Nephron progenitor cell (in vitro differentiated cells): ENCODE data around the gene BEST1.
"Not testable (repeated sequence)": the region's sequence is repeated elsewhere in the genome, so short reads cannot be mapped to it uniquely, and the experiment has no call there.

ENCODE experiments used
- DNase-seq: peaks from one replicate; pipeline ENCODE4 v3.0.0; 2021
- H3K27ac Mint-ChIP-seq: 2 replicates; pipeline ENCODE4 v1.8.0; 2021; ENCODE audit warnings: mild to moderate bottlenecking, moderate library complexity, mixed read lengths
- H3K27me3 Mint-ChIP-seq: 2 replicates; pipeline ENCODE4 v1.8.0; 2021; ENCODE audit warnings: mild to moderate bottlenecking, low read depth, mixed read lengths; ENCODE audit not compliant: poor library complexity
- H3K36me3 Mint-ChIP-seq: 2 replicates; pipeline ENCODE4 v1.8.0; 2021; ENCODE audit warnings: low read depth, mixed read lengths
- H3K4me1 Mint-ChIP-seq: 2 replicates; pipeline ENCODE4 v1.8.0; 2021; ENCODE audit warnings: mixed read lengths
- H3K4me3 Mint-ChIP-seq: 2 replicates; pipeline ENCODE4 v1.8.0; 2021; ENCODE audit warnings: mild to moderate bottlenecking, moderate library complexity, mixed read lengths
- H3K9me3 Mint-ChIP-seq: 2 replicates; pipeline ENCODE4 v1.8.0; 2021; ENCODE audit warnings: mild to moderate bottlenecking, moderate library complexity, mixed read lengths
- CTCF ChIP-seq: fragments of 200-600 bp; sonication (generic); IDR thresholded peaks from 2 replicates; pipeline ENCODE4 v1.5.0; 2021; ENCODE audit warnings: antibody characterized with exemption

The BEST1 gene

GRCh38 chr11:61961570-61962212 lies 11.5 kb downstream of the BEST1 start:
- DNase-seq = no peak
- no peak overlapping the region for H3K27ac Mint-ChIP-seq
- no peak for TF ChIP-seq CTCF
- H3K4me1 Mint-ChIP-seq = peaks cover 18% of the 10 kb centered on the region
- H3K27me3 Mint-ChIP-seq = peaks cover 20% of the 10 kb centered on the region
- H3K9me3 Mint-ChIP-seq = no peaks in the 10 kb centered on the region
- peaks cover 38% of the 10 kb centered on the region for H3K36me3 Mint-ChIP-seq
- no peak overlapping the region for H3K4me3 Mint-ChIP-seq

- Mint-ChIP-seq H3K4me1 (peaks cover 18% of the 10 kb centered on the region), H3K27ac (peak overlapping the region; percentile 90), H3K4me3 (no peak overlapping the region), H3K27me3 (peaks cover 13% of the 10 kb centered on the region), H3K36me3 (peaks cover 38% of the 10 kb centered on the region), H3K9me3 (no peaks in the 10 kb centered on the region)
- TF ChIP-seq CTCF = no peak
- DNase-seq = no peak
Observed at GRCh38 chr11:61962213-61963015, 12.3 kb downstream of the BEST1 start.

- Mint-ChIP-seq H3K27me3 (peaks cover 8% of the 10 kb centered on the region), H3K4me3 (no peak overlapping the region), H3K4me1 (peaks cover 20% of the 10 kb centered on the region), H3K27ac (peak overlapping the region; percentile 90), H3K9me3 (no peaks in the 10 kb centered on the region), H3K36me3 (peaks cover 37% of the 10 kb centered on the region)
- no peak for TF ChIP-seq CTCF
- no peak for DNase-seq
Observed at GRCh38 chr11:61963016-61963281, 12.8 kb downstream of the BEST1 start.

- DNase-seq = no peak
- Mint-ChIP-seq H3K27ac (no peak overlapping the region), H3K4me3 (peak overlapping the region; percentile 45), H3K9me3 (no peaks in the 10 kb centered on the region), H3K4me1 (peaks cover 25% of the 10 kb centered on the region), H3K36me3 (peaks cover 32% of the 10 kb centered on the region), H3K27me3 (peaks cover 6% of the 10 kb centered on the region)
- TF ChIP-seq CTCF = no peak
Observed at GRCh38 chr11:61963282-61964057, 13.3 kb downstream of the BEST1 start.

- no peak for DNase-seq
- H3K27ac Mint-ChIP-seq = no peak overlapping the region
- H3K4me3 Mint-ChIP-seq = peak overlapping the region; percentile 97
- H3K9me3 Mint-ChIP-seq = no peaks in the 10 kb centered on the region
- peaks cover 32% of the 10 kb centered on the region for H3K4me1 Mint-ChIP-seq
- no peak for TF ChIP-seq CTCF
- H3K36me3 Mint-ChIP-seq = peaks cover 28% of the 10 kb centered on the region
- H3K27me3 Mint-ChIP-seq = peaks cover 6% of the 10 kb centered on the region
Observed at GRCh38 chr11:61964058-61964665, 14.0 kb downstream of the BEST1 start.

GRCh38 chr11:61964666-61965271 lies 14.6 kb downstream of the BEST1 start:
- DNase-seq, H3K9me3 Mint-ChIP-seq, H3K27me3 Mint-ChIP-seq, H3K27ac Mint-ChIP-seq: not testable (repeated sequence)
- H3K36me3 Mint-ChIP-seq = peaks cover 28% of the 10 kb centered on the region
- peaks cover 38% of the 10 kb centered on the region for H3K4me1 Mint-ChIP-seq
- H3K4me3 Mint-ChIP-seq = peak overlapping the region; percentile 97
